ENCODE data around the gene ZNF646.

DNA sequence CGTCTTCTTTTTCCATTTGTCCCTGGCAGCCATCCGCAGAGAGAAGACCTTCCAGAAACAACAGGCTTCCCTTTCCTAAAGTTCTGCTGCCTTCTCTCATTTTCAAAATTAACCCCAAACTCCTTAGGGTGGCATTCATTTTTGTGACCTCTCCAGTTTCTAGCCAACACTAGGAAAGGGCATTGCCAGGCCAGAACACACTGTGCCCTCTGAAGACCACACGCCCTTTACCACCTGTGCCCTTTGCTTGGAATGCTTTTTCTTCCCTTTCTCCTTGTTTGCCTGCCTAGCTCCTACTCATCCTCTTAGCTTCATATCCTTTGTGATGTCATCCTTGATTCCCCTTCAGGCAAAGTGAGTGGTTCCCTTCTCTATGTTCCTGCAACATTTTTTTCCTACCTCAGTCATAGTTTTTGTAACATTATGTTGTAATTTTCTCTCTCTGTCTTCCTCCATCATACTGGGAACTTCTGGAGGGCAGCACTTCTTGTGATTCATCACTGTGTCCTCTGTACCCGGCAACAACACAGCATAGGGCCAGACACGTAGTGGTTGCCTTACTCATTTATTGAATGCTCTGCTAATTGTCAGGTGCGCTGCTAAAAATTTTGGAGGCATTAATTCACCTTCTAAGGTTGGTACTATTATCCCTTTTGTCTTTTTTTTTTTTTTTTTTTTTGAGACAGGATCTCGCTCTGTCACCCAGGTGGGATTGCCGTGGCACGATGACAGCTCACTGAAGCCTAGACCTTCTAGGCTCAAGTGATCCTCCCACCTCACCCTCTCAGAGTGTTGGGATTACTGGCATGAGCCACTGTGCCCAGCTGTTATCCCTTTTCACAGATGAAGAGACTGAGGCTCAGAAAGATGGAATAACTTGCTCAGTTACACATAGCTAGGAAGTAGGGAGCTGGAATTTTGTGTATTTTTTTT is 44.3 kb downstream of the ZNF646 start:
- TF ChIP-seq, protein P1, sequence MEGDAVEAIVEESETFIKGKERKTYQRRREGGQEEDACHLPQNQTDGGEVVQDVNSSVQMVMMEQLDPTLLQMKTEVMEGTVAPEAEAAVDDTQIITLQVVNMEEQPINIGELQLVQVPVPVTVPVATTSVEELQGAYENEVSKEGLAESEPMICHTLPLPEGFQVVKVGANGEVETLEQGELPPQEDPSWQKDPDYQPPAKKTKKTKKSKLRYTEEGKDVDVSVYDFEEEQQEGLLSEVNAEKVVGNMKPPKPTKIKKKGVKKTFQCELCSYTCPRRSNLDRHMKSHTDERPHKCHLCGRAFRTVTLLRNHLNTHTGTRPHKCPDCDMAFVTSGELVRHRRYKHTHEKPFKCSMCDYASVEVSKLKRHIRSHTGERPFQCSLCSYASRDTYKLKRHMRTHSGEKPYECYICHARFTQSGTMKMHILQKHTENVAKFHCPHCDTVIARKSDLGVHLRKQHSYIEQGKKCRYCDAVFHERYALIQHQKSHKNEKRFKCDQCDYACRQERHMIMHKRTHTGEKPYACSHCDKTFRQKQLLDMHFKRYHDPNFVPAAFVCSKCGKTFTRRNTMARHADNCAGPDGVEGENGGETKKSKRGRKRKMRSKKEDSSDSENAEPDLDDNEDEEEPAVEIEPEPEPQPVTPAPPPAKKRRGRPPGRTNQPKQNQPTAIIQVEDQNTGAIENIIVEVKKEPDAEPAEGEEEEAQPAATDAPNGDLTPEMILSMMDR (IDR thresholded peaks at IDR 0.05): no peak
- TF ChIP-seq POLR2A (IDR thresholded peaks at IDR 0.05) (no peak), POLR2AphosphoS5 (IDR thresholded peaks at IDR 0.05) (peak in 1 of 3 donors; percentile 36), EP300 (IDR thresholded peaks at IDR 0.05; ENCODE audit: low read depth) (no peak)

Data from transverse colon (tissue), 4 donors.